ENCODE results near the gene PCBP2. TPM values are rescaled to one million over a fixed set of nuclear protein-coding genes. Genes with fewer than 3 reads are reported as not detected.

The PCBP2 gene
- total and polyA plus RNA-seq, 10 of the 15 experiments (the other 5 are each of a cell fraction or from before 2014, with no cell fraction given), result 109 to 803 (median 327) TPM

DNA sequence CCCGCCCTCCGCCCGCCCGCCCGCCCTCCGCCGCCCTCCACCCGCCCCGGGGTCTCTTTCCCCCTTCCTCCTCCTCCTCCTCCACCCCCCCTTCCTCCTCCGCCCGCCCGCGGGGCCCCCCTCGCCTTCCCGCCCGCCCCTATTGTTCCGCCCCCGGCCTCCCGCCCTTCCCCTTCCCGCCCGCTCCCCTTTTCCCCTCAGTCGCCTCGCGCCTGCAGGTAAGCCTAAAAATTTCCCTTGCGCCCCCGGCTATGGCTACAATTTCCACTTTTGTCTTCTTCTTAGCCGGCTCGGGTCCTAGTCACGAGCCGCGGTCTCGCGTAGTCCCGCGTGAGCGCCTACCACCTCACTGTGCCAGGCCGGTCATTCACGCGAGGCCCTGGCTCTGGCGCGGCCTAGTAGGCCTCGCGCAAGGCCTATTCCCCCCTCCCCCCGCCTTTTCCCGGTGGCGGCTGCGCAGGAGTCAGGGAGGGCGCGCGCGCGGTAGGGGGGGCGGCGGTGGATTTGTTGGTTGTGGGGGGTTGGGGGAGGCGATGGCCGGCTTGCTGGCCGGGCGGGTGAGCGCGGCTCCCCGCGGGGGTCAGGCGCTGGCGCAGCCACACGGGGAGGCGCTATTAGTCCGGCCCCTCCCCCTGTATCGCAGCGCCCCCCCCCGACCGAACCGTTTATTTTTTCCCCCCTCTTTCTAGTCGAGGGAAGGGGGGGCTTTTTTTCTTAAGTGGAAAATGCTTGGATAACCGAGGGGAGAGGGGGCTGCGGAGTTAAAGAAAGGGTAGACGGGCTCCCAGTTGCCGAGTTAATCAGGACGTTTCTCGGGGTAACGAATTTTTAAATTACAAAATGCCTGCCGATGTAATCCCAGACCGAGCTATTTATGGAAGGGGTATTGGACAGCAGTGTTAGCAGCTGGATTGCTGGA, 516 bp downstream of the PCBP2 start (continued):
- peak in 1 of 2 experiments; percentile 51; a peak in 3 of 4 replicates for TF ChIP-seq IKZF2 (IDR thresholded peaks at IDR 0.05)
- peak; percentile 77; the same call in 1 of the 2 replicates for TF ChIP-seq TARDBP (IDR thresholded peaks at IDR 0.05; ENCODE audit: borderline replicate concordance)
- 0 out of 2 replicates have a peak, but pooled peaks have one; percentile 13 for TF ChIP-seq EED (IDR thresholded peaks at IDR 0.05; ENCODE audit: low read depth)
- TF ChIP-seq HDGF (IDR thresholded peaks at IDR 0.05), result no peak
- TF ChIP-seq, protein P1, sequence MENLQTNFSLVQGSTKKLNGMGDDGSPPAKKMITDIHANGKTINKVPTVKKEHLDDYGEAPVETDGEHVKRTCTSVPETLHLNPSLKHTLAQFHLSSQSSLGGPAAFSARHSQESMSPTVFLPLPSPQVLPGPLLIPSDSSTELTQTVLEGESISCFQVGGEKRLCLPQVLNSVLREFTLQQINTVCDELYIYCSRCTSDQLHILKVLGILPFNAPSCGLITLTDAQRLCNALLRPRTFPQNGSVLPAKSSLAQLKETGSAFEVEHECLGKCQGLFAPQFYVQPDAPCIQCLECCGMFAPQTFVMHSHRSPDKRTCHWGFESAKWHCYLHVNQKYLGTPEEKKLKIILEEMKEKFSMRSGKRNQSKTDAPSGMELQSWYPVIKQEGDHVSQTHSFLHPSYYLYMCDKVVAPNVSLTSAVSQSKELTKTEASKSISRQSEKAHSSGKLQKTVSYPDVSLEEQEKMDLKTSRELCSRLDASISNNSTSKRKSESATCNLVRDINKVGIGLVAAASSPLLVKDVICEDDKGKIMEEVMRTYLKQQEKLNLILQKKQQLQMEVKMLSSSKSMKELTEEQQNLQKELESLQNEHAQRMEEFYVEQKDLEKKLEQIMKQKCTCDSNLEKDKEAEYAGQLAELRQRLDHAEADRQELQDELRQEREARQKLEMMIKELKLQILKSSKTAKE (IDR thresholded peaks at IDR 0.05; ENCODE audit: low read depth, poor library complexity, severe bottlenecking), result no peak
- TF ChIP-seq, protein P2, sequence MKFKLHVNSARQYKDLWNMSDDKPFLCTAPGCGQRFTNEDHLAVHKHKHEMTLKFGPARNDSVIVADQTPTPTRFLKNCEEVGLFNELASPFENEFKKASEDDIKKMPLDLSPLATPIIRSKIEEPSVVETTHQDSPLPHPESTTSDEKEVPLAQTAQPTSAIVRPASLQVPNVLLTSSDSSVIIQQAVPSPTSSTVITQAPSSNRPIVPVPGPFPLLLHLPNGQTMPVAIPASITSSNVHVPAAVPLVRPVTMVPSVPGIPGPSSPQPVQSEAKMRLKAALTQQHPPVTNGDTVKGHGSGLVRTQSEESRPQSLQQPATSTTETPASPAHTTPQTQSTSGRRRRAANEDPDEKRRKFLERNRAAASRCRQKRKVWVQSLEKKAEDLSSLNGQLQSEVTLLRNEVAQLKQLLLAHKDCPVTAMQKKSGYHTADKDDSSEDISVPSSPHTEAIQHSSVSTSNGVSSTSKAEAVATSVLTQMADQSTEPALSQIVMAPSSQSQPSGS (IDR thresholded peaks at IDR 0.05; ENCODE audit: low read length), result no peak
- TF ChIP-seq, protein P3, sequence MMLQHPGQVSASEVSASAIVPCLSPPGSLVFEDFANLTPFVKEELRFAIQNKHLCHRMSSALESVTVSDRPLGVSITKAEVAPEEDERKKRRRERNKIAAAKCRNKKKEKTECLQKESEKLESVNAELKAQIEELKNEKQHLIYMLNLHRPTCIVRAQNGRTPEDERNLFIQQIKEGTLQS (IDR thresholded peaks at IDR 0.05; ENCODE audit: borderline replicate concordance, extremely low read depth, low read depth, low read length), result no peak
- TF ChIP-seq NFXL1 (IDR thresholded peaks at IDR 0.05; ENCODE audit: borderline replicate concordance), result no peak
- no peak for TF ChIP-seq SPI1 (IDR thresholded peaks at IDR 0.05; ENCODE audit: borderline replicate concordance, insufficient read depth, low read depth, low read length)
- no peak for TF ChIP-seq RCOR1 (conservative IDR thresholded peaks at IDR 0.05; ENCODE audit: low read depth, low read length)
- TF ChIP-seq ZNF207 (IDR thresholded peaks at IDR 0.05; ENCODE audit: borderline replicate concordance), result no peak
- peak; percentile 62 for TF ChIP-seq HCFC1 (IDR thresholded peaks at IDR 0.05; ENCODE audit: low read length)
- peak; percentile 96 for TF ChIP-seq GATAD2B (conservative IDR thresholded peaks at IDR 0.05; ENCODE audit: low read depth)
- TF ChIP-seq YBX1 (IDR thresholded peaks at IDR 0.05), result no peak
- TF ChIP-seq MTA2 (IDR thresholded peaks at IDR 0.05; ENCODE audit: low read depth), result no peak
- no peak; the same call in 1 of the 2 replicates for TF ChIP-seq IKZF1 (conservative IDR thresholded peaks at IDR 0.05)
- TF ChIP-seq SMAD1 (IDR thresholded peaks at IDR 0.05; ENCODE audit: low read depth, partially characterized antibody), result no peak
- TF ChIP-seq, protein P4, sequence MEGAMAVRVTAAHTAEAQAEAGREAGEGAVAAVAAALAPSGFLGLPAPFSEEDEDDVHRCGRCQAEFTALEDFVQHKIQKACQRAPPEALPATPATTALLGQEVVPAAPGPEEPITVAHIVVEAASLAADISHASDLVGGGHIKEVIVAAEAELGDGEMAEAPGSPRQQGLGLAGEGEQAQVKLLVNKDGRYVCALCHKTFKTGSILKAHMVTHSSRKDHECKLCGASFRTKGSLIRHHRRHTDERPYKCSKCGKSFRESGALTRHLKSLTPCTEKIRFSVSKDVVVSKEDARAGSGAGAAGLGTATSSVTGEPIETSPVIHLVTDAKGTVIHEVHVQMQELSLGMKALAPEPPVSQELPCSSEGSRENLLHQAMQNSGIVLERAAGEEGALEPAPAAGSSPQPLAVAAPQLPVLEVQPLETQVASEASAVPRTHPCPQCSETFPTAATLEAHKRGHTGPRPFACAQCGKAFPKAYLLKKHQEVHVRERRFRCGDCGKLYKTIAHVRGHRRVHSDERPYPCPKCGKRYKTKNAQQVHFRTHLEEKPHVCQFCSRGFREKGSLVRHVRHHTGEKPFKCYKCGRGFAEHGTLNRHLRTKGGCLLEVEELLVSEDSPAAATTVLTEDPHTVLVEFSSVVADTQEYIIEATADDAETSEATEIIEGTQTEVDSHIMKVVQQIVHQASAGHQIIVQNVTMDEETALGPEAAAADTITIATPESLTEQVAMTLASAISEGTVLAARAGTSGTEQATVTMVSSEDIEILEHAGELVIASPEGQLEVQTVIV (IDR thresholded peaks at IDR 0.05; ENCODE audit: borderline replicate concordance, partially characterized antibody), result no peak
- no peak for TF ChIP-seq SMAD5 (IDR thresholded peaks at IDR 0.05; ENCODE audit: low read depth)
- TF ChIP-seq MYB (IDR thresholded peaks at IDR 0.05; ENCODE audit: borderline replicate concordance, low read depth, low read length), result no peak
- TF ChIP-seq SIX5 (IDR thresholded peaks at IDR 0.05; ENCODE audit: low read depth, low read length, severe bottlenecking), result no peak
- TF ChIP-seq MEF2B (IDR thresholded peaks at IDR 0.05; ENCODE audit: partially characterized antibody, poor library complexity, severe bottlenecking), result no peak
- no peak for TF ChIP-seq RELA (IDR thresholded peaks at IDR 0.05; ENCODE audit: borderline replicate concordance, partially characterized antibody)
- TF ChIP-seq NR2C1 (IDR thresholded peaks at IDR 0.05), result peak; percentile 87
- TF ChIP-seq SIN3A (IDR thresholded peaks at IDR 0.05; ENCODE audit: low read depth, low read length), result 0 out of 2 replicates have a peak, but pooled peaks have one; percentile 65

Data from GM12878 (cell line).